Islet precursor cell (in vitro differentiated cells): ENCODE measurements around the gene GCN1.
A peak's percentile ranks its signal among the peaks of the same experiment; 100 is the strongest.
"Not testable (repeated sequence)": the region's sequence is repeated elsewhere in the genome, so short reads cannot be mapped to it uniquely, and the experiment has no call there.

ENCODE experiments used
- DNase-seq: peaks from one replicate; pipeline ENCODE4 v3.0.0-alpha.2; 2018

The GCN1 gene

GRCh38 chr12:120228291-120229070, 34.0 kb upstream of the GCN1 start:
- peak; percentile 99 for DNase-seq

GRCh38 chr12:120228041-120228290, 33.5 kb upstream of the GCN1 start:
- DNase-seq: no peak

GRCh38 chr12:120227233-120228040, 32.9 kb upstream of the GCN1 start:
- DNase-seq: no peak

- no peak for DNase-seq
Measured at GRCh38 chr12:120225852-120226640, 31.5 kb upstream of the GCN1 start.

- DNase-seq: no peak
Measured at GRCh38 chr12:120225200-120225558, 30.7 kb upstream of the GCN1 start.

GRCh38 chr12:120224304-120225199, 30.0 kb upstream of the GCN1 start:
- DNase-seq: no peak

- no peak for DNase-seq
Measured at GRCh38 chr12:120223458-120224303, 29.2 kb upstream of the GCN1 start.

GRCh38 chr12:120222288-120222832, 27.8 kb upstream of the GCN1 start:
- no peak for DNase-seq

GRCh38 chr12:120221576-120221900, 27.0 kb upstream of the GCN1 start:
- no peak for DNase-seq

GRCh38 chr12:120220838-120221575, 26.5 kb upstream of the GCN1 start:
- DNase-seq: peak; percentile 90

GRCh38 chr12:120218680-120219606, 24.4 kb upstream of the GCN1 start:
- no peak for DNase-seq

GRCh38 chr12:120216742-120217605, 22.5 kb upstream of the GCN1 start:
- DNase-seq: no peak

GRCh38 chr12:120215766-120216735, 21.5 kb upstream of the GCN1 start:
- DNase-seq: peak; percentile 55

- peak; percentile 49 for DNase-seq
Measured at GRCh38 chr12:120215357-120215735, 20.8 kb upstream of the GCN1 start.

GRCh38 chr12:120214626-120215356, 20.3 kb upstream of the GCN1 start:
- DNase-seq: no peak

- no peak for DNase-seq
Measured at GRCh38 chr12:120213758-120214157, 19.2 kb upstream of the GCN1 start.

- DNase-seq: not testable (repeated sequence)
Measured at GRCh38 chr12:120213182-120213581, 18.7 kb upstream of the GCN1 start.
